Measurements from ENCODE around the gene KLHL3.
A peak's percentile ranks its signal among the peaks of the same experiment; 100 is the strongest.
"Not testable (repeated sequence)": the region's sequence is repeated elsewhere in the genome, so short reads cannot be mapped to it uniquely, and the experiment has no call there.

The KLHL3 gene

DNA sequence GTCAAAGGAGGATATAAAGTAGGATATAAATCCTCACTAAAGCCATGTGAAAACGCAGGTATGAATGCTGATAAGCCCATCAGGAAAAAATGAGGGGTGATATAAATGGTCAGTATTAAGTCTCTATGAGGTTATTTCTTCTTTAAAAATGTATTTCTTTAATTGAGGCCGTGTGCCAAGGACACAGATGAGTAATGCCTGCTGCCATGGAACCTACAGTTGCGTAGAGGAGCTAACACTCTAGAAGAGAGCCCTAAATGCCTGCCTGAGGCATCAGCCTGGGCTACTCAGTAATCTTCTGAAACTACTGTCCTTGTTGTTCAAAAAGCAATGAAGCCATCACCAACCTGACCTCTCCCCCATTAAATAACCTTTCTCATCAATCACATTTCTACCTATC lies 84.9 kb downstream of the KLHL3 start:
- ChIA-PET POLR2A (no interaction called here), CTCF (interaction anchor here (1.4 to 1.6 kb wide), 2 partner anchors 9 to 92 kb away, joined by 5 read pairs; no protein-coding TSS in a partner anchor)
- Histone ChIP-seq H3K4me3 (ENCODE audit: control insufficient read depth in 1 of 7, extremely low read depth in 1 of 7, insufficient read depth in 4 of 7, low read depth in 2 of 7, low read length in 6 of 7) (no peak overlapping the region), H3K9me3 (ENCODE audit: control extremely low read depth in 1 of 5, control insufficient read depth in 4 of 5, insufficient read depth in 2 of 5, low read depth in 1 of 5, low read length in 4 of 5) (no peaks in the 10 kb centered on the region), H3K4me1 (ENCODE audit: control extremely low read depth in 1 of 4, control insufficient read depth in 4 of 4, insufficient read depth in 4 of 4, low read length in 3 of 4) (peaks cover 0 to 4% (median 0%) of the 10 kb centered on the region in 4 experiments), H3K27me3 (replicated peaks in 2 of 5; ENCODE audit: control insufficient read depth in 4 of 5, insufficient read depth in 5 of 5, low read length in 4 of 5) (no peaks in the 10 kb centered on the region), H3K36me3 (ENCODE audit: control insufficient read depth in 4 of 4, insufficient read depth in 4 of 4, low read length in 3 of 4) (peaks cover 0 to 8% (median 7%) of the 10 kb centered on the region in 4 experiments), H3K27ac (ENCODE audit: insufficient read depth in 1 of 2, low read depth in 1 of 2, low read length in 2 of 2, poor library complexity in 1 of 2, severe bottlenecking in 2 of 2) (no peak overlapping the region)
- 100% methylated on average over 3 of the region's 3 CpGs for WGBS (ENCODE audit: insufficient coverage)
- DNase-seq, result no peak

DNA sequence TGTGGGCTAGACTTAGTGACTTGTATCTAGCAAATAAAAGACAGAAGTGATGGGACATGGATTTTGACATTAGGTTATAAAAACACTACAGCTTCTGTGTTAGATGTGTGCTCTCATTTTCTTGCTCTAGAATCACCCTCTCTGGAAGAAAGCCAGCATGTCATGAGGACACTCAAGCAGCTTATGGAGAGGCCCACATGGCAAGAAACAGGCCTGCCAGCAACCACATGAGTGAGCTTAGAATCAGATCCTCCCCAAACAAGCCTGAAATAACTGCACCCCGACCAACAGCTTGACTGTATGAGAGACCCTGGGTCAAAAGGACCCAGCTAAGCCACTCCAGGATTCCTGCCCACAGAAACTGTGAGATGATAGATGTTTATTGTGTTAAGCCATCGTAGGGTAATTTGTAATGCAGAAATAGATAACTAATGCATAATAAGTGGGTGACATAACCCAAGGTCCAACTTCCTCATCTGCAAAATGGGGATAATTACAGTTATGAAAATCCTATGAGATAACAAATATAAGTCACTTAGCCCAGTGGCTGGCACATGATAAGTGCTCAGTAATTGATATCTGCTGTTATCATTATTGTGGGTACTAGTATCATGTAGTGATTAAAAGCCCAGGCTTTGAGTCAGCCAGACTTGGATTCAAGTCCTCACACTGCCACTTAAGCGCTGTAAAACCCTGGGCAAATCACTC lies 86.5 kb downstream of the KLHL3 start:
- POLR2A ChIA-PET, result no interaction called here
- Histone ChIP-seq H3K4me3 (ENCODE audit: control insufficient read depth in 1 of 7, extremely low read depth in 1 of 7, insufficient read depth in 4 of 7, low read depth in 2 of 7, low read length in 6 of 7) (no peak overlapping the region), H3K4me1 (ENCODE audit: control extremely low read depth in 1 of 4, control insufficient read depth in 4 of 4, insufficient read depth in 4 of 4, low read length in 3 of 4) (peaks cover 0 to 4% (median 0%) of the 10 kb centered on the region in 4 experiments), H3K27me3 (replicated peaks in 2 of 5; ENCODE audit: control insufficient read depth in 4 of 5, insufficient read depth in 5 of 5, low read length in 4 of 5) (no peaks in the 10 kb centered on the region), H3K9me3 (ENCODE audit: control extremely low read depth in 1 of 5, control insufficient read depth in 4 of 5, insufficient read depth in 2 of 5, low read depth in 1 of 5, low read length in 4 of 5) (peaks cover 0 to 9% (median 0%) of the 10 kb centered on the region in 5 experiments), H3K27ac (ENCODE audit: insufficient read depth in 1 of 2, low read depth in 1 of 2, low read length in 2 of 2, poor library complexity in 1 of 2, severe bottlenecking in 2 of 2) (no peak overlapping the region), H3K36me3 (ENCODE audit: control insufficient read depth in 4 of 4, insufficient read depth in 4 of 4, low read length in 3 of 4) (peaks cover 0 to 16% (median 6%) of the 10 kb centered on the region in 4 experiments)
- peak; percentile 10 to 64 (median 52) for DNase-seq
- CTCF ChIA-PET, result interaction anchor here (1.1 to 1.3 kb wide), 4 partner anchors 15 to 93 kb away, joined by 3 read pairs; no protein-coding TSS in a partner anchor
- no CpG with 5 or more reads among the region's 3 CpGs for WGBS (ENCODE audit: insufficient coverage)

GRCh38 chr5:137648361-137648760 lies 87.5 kb downstream of the KLHL3 start:
- ChIA-PET POLR2A (no interaction called here), CTCF (interaction anchor here (0.5 to 1.3 kb wide), 4 partner anchors 12 to 528 kb away, joined by 3 read pairs; no protein-coding TSS in a partner anchor)
- Histone ChIP-seq H3K27ac (ENCODE audit: insufficient read depth in 1 of 2, low read depth in 1 of 2, low read length in 2 of 2, poor library complexity in 1 of 2, severe bottlenecking in 2 of 2) (no peak overlapping the region), H3K9me3 (ENCODE audit: control extremely low read depth in 1 of 5, control insufficient read depth in 4 of 5, insufficient read depth in 2 of 5, low read depth in 1 of 5, low read length in 4 of 5) (peaks cover 0 to 9% (median 0%) of the 10 kb centered on the region in 5 experiments), H3K4me3 (ENCODE audit: control insufficient read depth in 1 of 7, extremely low read depth in 1 of 7, insufficient read depth in 4 of 7, low read depth in 2 of 7, low read length in 6 of 7) (no peak overlapping the region), H3K36me3 (ENCODE audit: control insufficient read depth in 4 of 4, insufficient read depth in 4 of 4, low read length in 3 of 4) (peaks cover 0 to 17% (median 6%) of the 10 kb centered on the region in 4 experiments), H3K4me1 (ENCODE audit: control extremely low read depth in 1 of 4, control insufficient read depth in 4 of 4, insufficient read depth in 4 of 4, low read length in 3 of 4) (peaks cover 0 to 4% (median 0%) of the 10 kb centered on the region in 4 experiments), H3K27me3 (replicated peaks in 2 of 5; ENCODE audit: control insufficient read depth in 4 of 5, insufficient read depth in 5 of 5, low read length in 4 of 5) (no peaks in the 10 kb centered on the region)
- no peak for DNase-seq
- 96% methylated on average over 5 of the region's 5 CpGs for WGBS (ENCODE audit: insufficient coverage)

GRCh38 chr5:137647401-137647800 lies 88.5 kb downstream of the KLHL3 start:
- DNase-seq, result no peak
- ChIA-PET CTCF (interaction anchor here (0.6 kb wide), 1 partner anchor 104 kb away, joined by 3 read pairs; no protein-coding TSS in a partner anchor), POLR2A (no interaction called here)
- peaks cover 0 to 17% (median 6%) of the 10 kb centered on the region in 4 experiments for H3K36me3 ChIP-seq (ENCODE audit: control insufficient read depth in 4 of 4, insufficient read depth in 4 of 4, low read length in 3 of 4)
- peaks cover 0 to 9% (median 0%) of the 10 kb centered on the region in 5 experiments for H3K9me3 ChIP-seq (ENCODE audit: control extremely low read depth in 1 of 5, control insufficient read depth in 4 of 5, insufficient read depth in 2 of 5, low read depth in 1 of 5, low read length in 4 of 5)
- 100% methylated on average over 11 of the region's 11 CpGs for WGBS (ENCODE audit: insufficient coverage)
- no peak overlapping the region for H3K27ac ChIP-seq (ENCODE audit: insufficient read depth in 1 of 2, low read depth in 1 of 2, low read length in 2 of 2, poor library complexity in 1 of 2, severe bottlenecking in 2 of 2)
- H3K27me3 ChIP-seq (replicated peaks in 2 of 5; ENCODE audit: control insufficient read depth in 4 of 5, insufficient read depth in 5 of 5, low read length in 4 of 5), result no peaks in the 10 kb centered on the region
- H3K4me3 ChIP-seq (ENCODE audit: control insufficient read depth in 1 of 7, extremely low read depth in 1 of 7, insufficient read depth in 4 of 7, low read depth in 2 of 7, low read length in 6 of 7), result no peak overlapping the region
- H3K4me1 ChIP-seq (ENCODE audit: control extremely low read depth in 1 of 4, control insufficient read depth in 4 of 4, insufficient read depth in 4 of 4, low read length in 3 of 4), result peaks cover 0 to 4% (median 0%) of the 10 kb centered on the region in 4 experiments

DNA sequence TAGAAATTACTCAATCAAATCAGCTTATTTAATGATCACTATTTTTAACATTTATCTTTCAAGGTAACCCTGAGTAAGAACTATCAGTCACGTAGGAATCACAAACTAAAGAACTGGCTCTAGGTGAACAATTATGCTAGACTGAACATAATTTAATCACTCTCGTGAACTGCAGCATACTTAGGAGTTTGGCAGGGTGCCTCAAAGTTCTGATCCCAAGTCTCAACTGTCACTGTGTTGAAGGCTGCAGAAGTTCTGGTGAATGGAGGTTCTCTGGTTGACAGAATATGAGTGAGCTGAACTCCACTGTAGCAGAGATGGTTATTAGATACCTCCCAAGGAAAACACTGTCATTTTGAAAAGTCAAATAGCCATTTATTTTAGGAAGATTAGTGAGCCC lies 89.1 kb downstream of the KLHL3 start:
- CTCF ChIA-PET, result interaction anchor here (1.0 kb wide), 1 partner anchor 12 kb away, joined by 3 read pairs; no protein-coding TSS in a partner anchor
- no peak overlapping the region for H3K27ac ChIP-seq (ENCODE audit: insufficient read depth in 1 of 2, low read depth in 1 of 2, low read length in 2 of 2, poor library complexity in 1 of 2, severe bottlenecking in 2 of 2)
- POLR2A ChIA-PET, result interaction anchor here (1.0 kb wide), 1 partner anchor 10 kb away, joined by 3 read pairs; no protein-coding TSS in a partner anchor
- H3K36me3 ChIP-seq (ENCODE audit: control insufficient read depth in 4 of 4, insufficient read depth in 4 of 4, low read length in 3 of 4), result peaks cover 0 to 17% (median 6%) of the 10 kb centered on the region in 4 experiments
- peaks cover 0 to 9% (median 0%) of the 10 kb centered on the region in 5 experiments for H3K9me3 ChIP-seq (ENCODE audit: control extremely low read depth in 1 of 5, control insufficient read depth in 4 of 5, insufficient read depth in 2 of 5, low read depth in 1 of 5, low read length in 4 of 5)
- 93% methylated on average over 2 of the region's 2 CpGs for WGBS (ENCODE audit: insufficient coverage)
- H3K4me3 ChIP-seq (ENCODE audit: control insufficient read depth in 1 of 7, extremely low read depth in 1 of 7, insufficient read depth in 4 of 7, low read depth in 2 of 7, low read length in 6 of 7), result no peak overlapping the region
- no peak for DNase-seq
- peaks cover 0 to 4% (median 0%) of the 10 kb centered on the region in 4 experiments for H3K4me1 ChIP-seq (ENCODE audit: control extremely low read depth in 1 of 4, control insufficient read depth in 4 of 4, insufficient read depth in 4 of 4, low read length in 3 of 4)
- H3K27me3 ChIP-seq (replicated peaks in 2 of 5; ENCODE audit: control insufficient read depth in 4 of 5, insufficient read depth in 5 of 5, low read length in 4 of 5), result no peaks in the 10 kb centered on the region

DNA sequence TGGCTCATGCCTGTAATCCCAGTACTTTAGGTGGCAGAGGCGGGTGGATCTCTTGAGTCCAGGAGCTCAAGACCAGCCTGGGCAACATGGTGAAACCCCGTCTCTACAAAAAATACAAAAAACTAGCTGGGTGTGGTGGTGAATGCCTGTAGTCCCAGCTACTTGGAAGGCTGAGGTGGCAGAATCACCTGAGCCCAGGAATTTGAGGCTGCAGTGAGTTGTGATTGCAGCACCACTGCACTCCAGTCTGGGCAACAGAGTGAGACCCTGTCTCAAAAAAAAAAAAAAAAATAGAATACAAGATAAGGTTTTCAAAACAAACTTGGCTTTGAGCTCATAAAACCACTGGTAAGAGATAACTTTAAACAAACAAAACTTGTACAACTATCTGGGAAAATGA lies 92.8 kb downstream of the KLHL3 start:
- peaks cover 0 to 20% (median 5%) of the 10 kb centered on the region in 4 experiments for H3K36me3 ChIP-seq (ENCODE audit: control insufficient read depth in 4 of 4, insufficient read depth in 4 of 4, low read length in 3 of 4)
- H3K4me1 ChIP-seq (ENCODE audit: control extremely low read depth in 1 of 4, control insufficient read depth in 4 of 4, insufficient read depth in 4 of 4, low read length in 3 of 4); H3K4me3 ChIP-seq (ENCODE audit: control insufficient read depth in 1 of 7, extremely low read depth in 1 of 7, insufficient read depth in 4 of 7, low read depth in 2 of 7, low read length in 6 of 7); POLR2A ChIA-PET; DNase-seq; H3K27ac ChIP-seq (ENCODE audit: insufficient read depth in 1 of 2, low read depth in 1 of 2, low read length in 2 of 2, poor library complexity in 1 of 2, severe bottlenecking in 2 of 2); H3K9me3 ChIP-seq (ENCODE audit: control extremely low read depth in 1 of 5, control insufficient read depth in 4 of 5, insufficient read depth in 2 of 5, low read depth in 1 of 5, low read length in 4 of 5); H3K27me3 ChIP-seq (replicated peaks in 2 of 5; ENCODE audit: control insufficient read depth in 4 of 5, insufficient read depth in 5 of 5, low read length in 4 of 5): not testable (repeated sequence)
- no CpG with 5 or more reads among the region's 2 CpGs for WGBS (ENCODE audit: insufficient coverage)
- CTCF ChIA-PET, result interaction anchor here (1.1 to 1.4 kb wide), 5 partner anchors 13 to 108 kb away, joined by 3 to 8 read pairs (median 5); no protein-coding TSS in a partner anchor

DNA sequence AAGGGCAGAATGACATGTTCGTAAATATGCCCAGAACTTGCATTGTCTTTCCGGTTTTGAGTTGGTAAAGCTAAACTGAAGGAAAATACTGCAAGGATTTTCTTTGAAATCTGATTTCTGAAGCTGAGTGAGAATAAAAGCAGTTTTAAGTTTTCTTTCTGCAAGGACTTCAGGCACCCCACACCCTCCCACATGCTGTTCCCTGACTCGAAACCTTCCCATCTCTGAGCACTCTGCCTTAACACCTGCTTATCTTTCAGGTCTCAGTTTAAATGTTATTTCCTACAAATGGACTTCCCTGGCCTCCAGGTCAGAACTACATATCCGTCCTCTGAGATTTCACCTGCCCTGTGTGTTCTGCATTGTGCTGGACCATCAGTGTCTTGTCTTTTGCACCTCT lies 93.8 kb downstream of the KLHL3 start:
- peaks cover 0 to 16% (median 4%) of the 10 kb centered on the region in 5 experiments for H3K9me3 ChIP-seq (ENCODE audit: control extremely low read depth in 1 of 5, control insufficient read depth in 4 of 5, insufficient read depth in 2 of 5, low read depth in 1 of 5, low read length in 4 of 5)
- POLR2A ChIA-PET, result no interaction called here
- CTCF ChIA-PET, result interaction anchor here (1.5 to 4.4 kb wide), 4 partner anchors 12 to 100 kb away, joined by 4 to 20 read pairs (median 11); no protein-coding TSS in a partner anchor
- no peak overlapping the region for H3K27ac ChIP-seq (ENCODE audit: insufficient read depth in 1 of 2, low read depth in 1 of 2, low read length in 2 of 2, poor library complexity in 1 of 2, severe bottlenecking in 2 of 2)
- H3K36me3 ChIP-seq (ENCODE audit: control insufficient read depth in 4 of 4, insufficient read depth in 4 of 4, low read length in 3 of 4), result peaks cover 4 to 30% (median 10%) of the 10 kb centered on the region in 4 experiments
- no peak overlapping the region for H3K4me3 ChIP-seq (ENCODE audit: control insufficient read depth in 1 of 7, extremely low read depth in 1 of 7, insufficient read depth in 4 of 7, low read depth in 2 of 7, low read length in 6 of 7)
- H3K27me3 ChIP-seq (replicated peaks in 2 of 5; ENCODE audit: control insufficient read depth in 4 of 5, insufficient read depth in 5 of 5, low read length in 4 of 5), result no peaks in the 10 kb centered on the region
- DNase-seq, result no peak
- 100% methylated on average over 4 of the region's 4 CpGs for WGBS (ENCODE audit: insufficient coverage)
- peaks cover 0 to 1% (median 0%) of the 10 kb centered on the region in 4 experiments for H3K4me1 ChIP-seq (ENCODE audit: control extremely low read depth in 1 of 4, control insufficient read depth in 4 of 4, insufficient read depth in 4 of 4, low read length in 3 of 4)

Data from common myeloid progenitor, CD34-positive (primary cell).